ENCODE results near the gene MAP3K7CL.
"Not testable (repeated sequence)": the region's sequence is repeated elsewhere in the genome, so short reads cannot be mapped to it uniquely, and the experiment has no call there.

Gene MAP3K7CL

GRCh38 chr21:29133796-29134195 is 3.4 kb downstream of the MAP3K7CL start:
- DNase-seq (ENCODE audit: low read depth in 3 of 3) = no peak

DNA sequence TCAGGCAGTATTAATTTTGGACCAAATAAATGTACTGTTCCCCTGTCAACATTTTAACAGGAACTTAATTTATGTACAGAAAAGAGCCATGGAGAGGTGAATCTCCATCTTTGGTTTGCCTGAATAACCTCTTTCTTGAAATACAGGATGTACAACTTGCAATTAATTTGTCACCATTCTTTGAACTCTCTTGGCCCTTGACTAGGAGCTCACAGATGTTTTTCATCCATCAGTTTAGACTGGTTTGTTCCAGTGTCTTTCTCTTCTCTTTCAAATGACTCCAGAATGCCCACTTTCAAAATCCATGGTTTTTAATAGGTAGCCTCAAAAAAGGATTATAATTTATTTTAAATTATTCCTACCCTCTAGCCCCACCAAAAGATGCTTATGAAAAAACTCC is 5.0 kb downstream of the MAP3K7CL start:
- no peak for DNase-seq (ENCODE audit: low read depth in 3 of 3)

- no peak for DNase-seq (ENCODE audit: low read depth in 3 of 3)
Observed at GRCh38 chr21:29136033-29136432, 5.6 kb downstream of the MAP3K7CL start.

DNA sequence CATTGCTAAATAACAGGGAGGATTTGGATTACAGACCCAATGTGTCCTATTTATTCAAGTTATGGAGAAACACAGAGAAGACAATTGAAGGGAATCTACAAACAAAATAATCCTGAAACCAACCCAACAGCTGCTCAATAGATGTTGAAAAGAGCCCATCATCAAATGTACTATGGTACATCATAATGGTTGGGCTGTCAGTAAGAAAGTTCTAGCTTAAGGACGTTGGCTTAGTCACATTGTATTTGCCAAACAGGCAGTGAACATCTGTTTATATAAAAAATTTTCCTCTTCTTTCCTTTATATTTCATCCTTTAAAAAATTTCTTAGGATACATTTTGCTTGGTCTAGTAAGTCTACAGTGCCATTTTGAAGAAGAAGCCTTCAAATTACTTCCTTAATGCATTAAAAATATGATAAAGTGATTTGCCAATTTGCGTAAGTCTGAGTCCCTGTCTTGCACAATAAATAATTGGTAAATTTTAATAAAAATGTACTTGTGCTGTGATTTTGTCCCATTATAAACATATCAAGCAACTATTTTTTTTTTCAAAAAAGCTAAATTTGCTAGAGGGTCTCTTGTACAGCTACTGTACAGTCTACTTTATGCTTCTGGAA is 14.4 kb downstream of the MAP3K7CL start:
- DNase-seq (ENCODE audit: low read depth in 3 of 3) = no peak

- no peak for DNase-seq (ENCODE audit: low read depth in 3 of 3)
Observed at GRCh38 chr21:29145354-29145782, 14.9 kb downstream of the MAP3K7CL start.

DNA sequence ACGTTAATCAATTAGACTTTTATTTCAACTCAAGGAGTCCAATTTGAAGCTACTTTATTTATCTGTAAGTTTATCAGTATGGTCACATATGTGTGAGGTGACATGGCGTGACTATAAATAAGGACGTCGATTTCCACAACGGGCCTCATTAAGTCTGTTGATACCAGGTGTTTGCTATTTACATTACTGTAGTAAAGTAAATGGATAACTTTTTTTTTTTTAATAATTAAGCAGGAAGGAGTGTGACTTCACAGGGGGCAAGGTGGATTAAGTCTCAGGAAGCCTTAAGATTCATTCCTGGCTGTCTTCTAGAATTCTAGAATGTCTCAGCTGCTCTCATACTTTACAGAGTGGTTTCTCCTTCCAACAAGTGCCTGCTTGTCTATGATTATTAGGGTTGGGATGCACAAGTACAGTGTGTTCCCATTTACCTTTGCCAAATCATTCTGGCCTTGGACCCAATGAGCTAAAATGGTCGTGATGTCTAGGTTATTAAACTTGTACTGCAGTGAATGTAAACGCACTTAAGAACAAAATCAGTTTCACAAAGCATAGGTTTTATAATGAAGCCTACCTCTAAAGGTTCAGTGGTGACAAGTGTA is 15.5 kb downstream of the MAP3K7CL start:
- DNase-seq (ENCODE audit: low read depth in 3 of 3) = no peak

DNA sequence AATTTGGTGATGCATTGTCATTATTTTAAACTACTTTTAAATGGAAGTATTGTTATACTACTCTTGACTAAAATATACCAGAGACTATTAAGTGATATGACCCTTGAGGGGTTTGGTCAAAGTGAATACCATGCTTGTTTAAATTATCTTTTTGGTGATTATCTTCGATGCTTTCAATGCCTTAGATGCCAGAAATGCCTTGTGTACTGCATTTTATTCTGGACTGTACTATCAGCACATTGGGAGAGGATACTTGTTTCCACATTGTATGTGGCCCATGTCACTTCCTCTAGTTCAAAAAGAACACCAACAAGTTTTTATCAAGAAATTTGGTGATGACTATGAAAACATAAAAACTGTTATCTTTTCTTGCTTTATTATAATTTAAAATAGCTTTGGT is 16.3 kb downstream of the MAP3K7CL start:
- no peak for DNase-seq (ENCODE audit: low read depth in 3 of 3)

DNA sequence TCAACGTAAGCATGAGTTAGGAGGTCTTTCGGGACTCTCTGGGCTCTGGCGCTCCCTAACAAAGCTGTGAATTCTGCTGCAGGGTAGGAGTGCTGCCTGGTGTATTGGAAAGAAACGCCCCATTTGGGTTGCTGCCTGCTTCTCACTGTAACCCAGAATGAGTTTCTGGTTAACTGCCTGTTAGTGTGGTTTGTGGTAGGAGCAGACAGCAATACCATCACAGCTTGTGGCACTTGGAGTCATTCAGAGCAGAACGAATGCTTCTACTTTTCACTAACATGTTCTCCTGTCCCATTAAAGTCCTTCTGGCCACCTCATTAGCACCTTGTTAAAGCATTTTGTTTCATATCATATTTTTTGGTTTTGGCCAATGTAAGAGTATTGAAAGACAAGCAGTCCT is 18.1 kb downstream of the MAP3K7CL start:
- no peak for DNase-seq (ENCODE audit: low read depth in 3 of 3)

DNA sequence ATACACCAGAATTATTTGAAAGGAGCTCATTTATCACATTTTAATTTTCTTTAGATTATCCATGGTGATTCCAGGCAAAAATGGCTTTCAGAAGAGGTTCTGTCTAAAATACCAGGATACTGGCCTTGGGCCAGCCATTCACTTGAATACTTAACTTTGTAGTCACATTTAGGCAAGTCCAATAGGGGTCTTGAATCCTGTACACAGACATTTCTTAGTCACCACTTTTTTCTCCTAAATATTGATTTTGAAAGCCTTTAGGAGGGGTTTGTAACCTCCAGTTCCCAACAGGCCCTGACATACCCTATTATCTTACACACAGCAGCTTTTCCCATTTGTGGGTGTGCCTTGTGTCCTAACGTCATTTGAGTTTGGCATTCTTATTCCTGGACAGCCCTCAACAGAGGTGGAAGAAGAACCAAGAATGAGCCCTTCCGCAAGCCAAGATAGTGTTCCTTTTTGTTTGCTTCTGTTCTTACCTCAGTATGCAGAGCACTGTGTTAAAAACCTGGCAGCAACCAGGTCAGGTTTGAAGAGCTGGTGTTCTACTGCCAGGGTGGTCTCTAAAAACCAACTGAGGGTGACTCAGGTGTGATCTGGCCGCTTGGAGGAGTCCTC is 19.5 kb downstream of the MAP3K7CL start:
- DNase-seq (ENCODE audit: low read depth in 3 of 3) = no peak

GRCh38 chr21:29151931-29152330 is 21.5 kb downstream of the MAP3K7CL start:
- DNase-seq (ENCODE audit: low read depth in 3 of 3) = no peak

- no peak for DNase-seq (ENCODE audit: low read depth in 3 of 3)
Observed at GRCh38 chr21:29152916-29153315, 22.5 kb downstream of the MAP3K7CL start.

- no peak for DNase-seq (ENCODE audit: low read depth in 3 of 3)
Observed at GRCh38 chr21:29154270-29154669, 23.8 kb downstream of the MAP3K7CL start.

GRCh38 chr21:29155118-29155932 is 24.9 kb downstream of the MAP3K7CL start:
- no peak for DNase-seq (ENCODE audit: low read depth in 3 of 3)

GRCh38 chr21:29155933-29156260 is 25.5 kb downstream of the MAP3K7CL start:
- DNase-seq (ENCODE audit: low read depth in 3 of 3) = no peak

DNA sequence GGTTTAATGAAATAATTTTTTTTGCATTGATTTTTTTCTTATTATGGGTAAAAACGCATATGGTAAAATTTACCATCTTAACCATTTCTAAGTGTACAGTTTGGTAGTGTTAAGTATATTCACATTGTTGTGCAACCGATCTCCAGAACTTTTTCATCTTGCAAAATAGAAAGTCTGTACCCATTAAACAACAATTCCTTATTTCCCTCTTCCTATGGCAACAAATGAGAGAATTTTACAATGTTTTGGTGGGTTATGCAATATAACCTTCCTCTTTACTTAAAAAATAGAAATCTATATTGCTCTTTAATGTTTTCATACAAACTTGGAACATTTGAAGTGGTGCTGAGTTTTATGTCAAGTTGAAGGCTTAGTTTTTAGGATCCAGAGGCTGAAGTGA is 26.6 kb downstream of the MAP3K7CL start:
- no peak for DNase-seq (ENCODE audit: low read depth in 3 of 3)

GRCh38 chr21:29159842-29160241 is 29.4 kb downstream of the MAP3K7CL start:
- no peak for DNase-seq (ENCODE audit: low read depth in 3 of 3)

GRCh38 chr21:29162825-29163224 is 32.4 kb downstream of the MAP3K7CL start:
- not testable (repeated sequence) for DNase-seq (ENCODE audit: low read depth in 3 of 3)

GRCh38 chr21:29163341-29164115 is 33.1 kb downstream of the MAP3K7CL start:
- no peak for DNase-seq (ENCODE audit: low read depth in 3 of 3)

- no peak for DNase-seq (ENCODE audit: low read depth in 3 of 3)
Observed at GRCh38 chr21:29164323-29164942, 34.0 kb downstream of the MAP3K7CL start.

GRCh38 chr21:29166323-29166722 is 35.9 kb downstream of the MAP3K7CL start:
- no peak for DNase-seq (ENCODE audit: low read depth in 3 of 3)

- no peak for DNase-seq (ENCODE audit: low read depth in 3 of 3)
Observed at GRCh38 chr21:29166853-29167252, 36.4 kb downstream of the MAP3K7CL start.
